Neural cell (in vitro differentiated cells): ENCODE data around the gene SIGLEC15.
"Not testable (repeated sequence)": the region's sequence is repeated elsewhere in the genome, so short reads cannot be mapped to it uniquely, and the experiment has no call there.

ENCODE experiments used
- EP300 ChIP-seq: fragments of 450-650 bp; conservative IDR thresholded peaks from 2 replicates; pipeline ENCODE4 v1.6.1; 2014; ENCODE audit warnings: antibody characterized with exemption, mild to moderate bottlenecking, moderate library complexity; ENCODE audit not compliant: poor library complexity, severe bottlenecking
- TF ChIP-seq, protein P1 (sequence below): fragments of 450-650 bp; IDR thresholded peaks from 2 replicates; pipeline ENCODE4 v1.5.1; 2014; ENCODE audit warnings: antibody characterized with exemption, mild to moderate bottlenecking, moderate library complexity; ENCODE audit not compliant: poor library complexity, severe bottlenecking
- TF ChIP-seq, protein P2 (sequence below): IDR thresholded peaks from 2 replicates; pipeline ENCODE4 v1.6.1; 2012; ENCODE audit warnings: borderline replicate concordance

DNA sequence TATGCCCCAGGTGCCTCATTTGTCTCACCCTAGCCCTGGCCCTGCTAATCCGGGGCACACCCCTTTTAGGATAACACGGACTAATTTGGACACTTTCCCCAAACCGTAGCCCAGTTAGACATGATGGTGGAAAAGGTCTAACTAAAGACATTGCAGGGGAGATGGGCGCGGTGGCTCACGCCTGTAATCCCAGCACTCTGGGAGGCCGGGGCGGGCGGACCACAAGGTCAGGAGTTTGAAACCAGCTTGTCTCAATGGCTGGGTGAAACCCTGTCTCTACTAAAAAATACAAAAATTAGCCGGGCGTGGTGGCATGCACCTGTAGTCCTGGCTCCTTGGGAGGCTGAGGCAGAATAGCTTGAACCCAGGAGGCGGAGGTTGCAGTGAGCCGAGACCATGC is 23.2 kb downstream of the SIGLEC15 start:
- TF ChIP-seq, protein P1, sequence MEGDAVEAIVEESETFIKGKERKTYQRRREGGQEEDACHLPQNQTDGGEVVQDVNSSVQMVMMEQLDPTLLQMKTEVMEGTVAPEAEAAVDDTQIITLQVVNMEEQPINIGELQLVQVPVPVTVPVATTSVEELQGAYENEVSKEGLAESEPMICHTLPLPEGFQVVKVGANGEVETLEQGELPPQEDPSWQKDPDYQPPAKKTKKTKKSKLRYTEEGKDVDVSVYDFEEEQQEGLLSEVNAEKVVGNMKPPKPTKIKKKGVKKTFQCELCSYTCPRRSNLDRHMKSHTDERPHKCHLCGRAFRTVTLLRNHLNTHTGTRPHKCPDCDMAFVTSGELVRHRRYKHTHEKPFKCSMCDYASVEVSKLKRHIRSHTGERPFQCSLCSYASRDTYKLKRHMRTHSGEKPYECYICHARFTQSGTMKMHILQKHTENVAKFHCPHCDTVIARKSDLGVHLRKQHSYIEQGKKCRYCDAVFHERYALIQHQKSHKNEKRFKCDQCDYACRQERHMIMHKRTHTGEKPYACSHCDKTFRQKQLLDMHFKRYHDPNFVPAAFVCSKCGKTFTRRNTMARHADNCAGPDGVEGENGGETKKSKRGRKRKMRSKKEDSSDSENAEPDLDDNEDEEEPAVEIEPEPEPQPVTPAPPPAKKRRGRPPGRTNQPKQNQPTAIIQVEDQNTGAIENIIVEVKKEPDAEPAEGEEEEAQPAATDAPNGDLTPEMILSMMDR: not testable (repeated sequence)
- TF ChIP-seq, protein P2, sequence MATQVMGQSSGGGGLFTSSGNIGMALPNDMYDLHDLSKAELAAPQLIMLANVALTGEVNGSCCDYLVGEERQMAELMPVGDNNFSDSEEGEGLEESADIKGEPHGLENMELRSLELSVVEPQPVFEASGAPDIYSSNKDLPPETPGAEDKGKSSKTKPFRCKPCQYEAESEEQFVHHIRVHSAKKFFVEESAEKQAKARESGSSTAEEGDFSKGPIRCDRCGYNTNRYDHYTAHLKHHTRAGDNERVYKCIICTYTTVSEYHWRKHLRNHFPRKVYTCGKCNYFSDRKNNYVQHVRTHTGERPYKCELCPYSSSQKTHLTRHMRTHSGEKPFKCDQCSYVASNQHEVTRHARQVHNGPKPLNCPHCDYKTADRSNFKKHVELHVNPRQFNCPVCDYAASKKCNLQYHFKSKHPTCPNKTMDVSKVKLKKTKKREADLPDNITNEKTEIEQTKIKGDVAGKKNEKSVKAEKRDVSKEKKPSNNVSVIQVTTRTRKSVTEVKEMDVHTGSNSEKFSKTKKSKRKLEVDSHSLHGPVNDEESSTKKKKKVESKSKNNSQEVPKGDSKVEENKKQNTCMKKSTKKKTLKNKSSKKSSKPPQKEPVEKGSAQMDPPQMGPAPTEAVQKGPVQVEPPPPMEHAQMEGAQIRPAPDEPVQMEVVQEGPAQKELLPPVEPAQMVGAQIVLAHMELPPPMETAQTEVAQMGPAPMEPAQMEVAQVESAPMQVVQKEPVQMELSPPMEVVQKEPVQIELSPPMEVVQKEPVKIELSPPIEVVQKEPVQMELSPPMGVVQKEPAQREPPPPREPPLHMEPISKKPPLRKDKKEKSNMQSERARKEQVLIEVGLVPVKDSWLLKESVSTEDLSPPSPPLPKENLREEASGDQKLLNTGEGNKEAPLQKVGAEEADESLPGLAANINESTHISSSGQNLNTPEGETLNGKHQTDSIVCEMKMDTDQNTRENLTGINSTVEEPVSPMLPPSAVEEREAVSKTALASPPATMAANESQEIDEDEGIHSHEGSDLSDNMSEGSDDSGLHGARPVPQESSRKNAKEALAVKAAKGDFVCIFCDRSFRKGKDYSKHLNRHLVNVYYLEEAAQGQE: not testable (repeated sequence)
- not testable (repeated sequence) for TF ChIP-seq EP300
